GM12872 (cell line): ENCODE measurements around the gene ZDHHC14.

Experiments
- CTCF ChIP-seq: IDR thresholded peaks from 3 replicates; pipeline ENCODE4 v1.5.1; 2011; ENCODE audit warnings: low read depth, mild to moderate bottlenecking, low read length, moderate library complexity; ENCODE audit not compliant: insufficient read depth

The ZDHHC14 gene

DNA sequence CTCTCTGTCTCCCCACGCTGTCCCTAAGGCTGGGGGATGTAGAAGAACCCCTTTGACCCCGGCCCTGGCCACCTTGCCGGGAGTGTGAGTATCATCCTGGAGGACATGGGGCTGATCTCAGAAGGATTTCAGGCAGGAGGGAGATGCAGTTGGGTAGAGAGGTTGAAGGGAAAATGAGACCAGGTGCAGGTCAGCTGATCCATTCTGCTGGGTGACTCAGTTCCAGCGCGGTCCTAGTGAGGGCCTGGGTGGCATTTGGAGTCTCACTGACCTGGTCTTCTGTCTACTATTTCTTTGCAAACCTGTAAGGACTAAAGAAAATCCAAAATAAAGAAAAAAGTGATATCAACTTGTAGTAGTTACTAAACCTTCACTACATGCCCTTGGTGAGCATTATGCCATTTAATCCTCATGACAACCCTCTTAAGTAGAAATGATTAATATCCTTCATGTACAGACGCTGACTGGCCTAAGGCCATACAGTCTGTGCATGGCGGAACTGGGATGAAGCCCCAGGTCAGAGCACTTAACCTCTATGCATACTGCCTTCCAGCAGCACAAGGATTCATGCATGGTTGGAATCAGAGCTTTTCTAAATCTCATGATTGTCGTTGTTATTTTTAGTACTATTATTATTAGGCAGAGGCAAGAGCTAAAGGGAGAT, 106.3 kb downstream of the ZDHHC14 start:
- no peak for TF ChIP-seq CTCF

GRCh38 chr6:157488058-157488457, 107.1 kb downstream of the ZDHHC14 start:
- no peak for TF ChIP-seq CTCF

DNA sequence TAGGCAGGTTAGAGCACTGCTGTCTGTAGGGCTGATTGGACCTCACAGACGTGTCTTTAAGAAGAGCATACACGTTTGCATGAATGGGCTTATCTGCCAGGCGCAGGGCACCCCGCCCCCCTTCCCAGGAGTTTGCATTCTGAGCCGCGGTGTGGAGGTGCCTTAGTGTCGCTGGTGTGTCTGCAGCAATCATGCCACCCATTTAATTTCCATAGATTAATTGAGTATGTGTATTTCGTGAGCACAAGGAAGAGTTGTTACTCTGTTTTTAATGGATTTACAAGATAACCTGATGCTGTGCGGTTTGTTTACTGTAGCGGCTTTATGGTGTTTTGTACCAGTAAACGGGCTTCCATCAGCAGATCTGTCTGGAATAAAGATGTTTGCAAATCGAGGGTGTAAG, 107.7 kb downstream of the ZDHHC14 start:
- no peak for TF ChIP-seq CTCF

- no peak for TF ChIP-seq CTCF
These were observed 109.8 kb downstream of the ZDHHC14 start for GRCh38 chr6:157490611-157491269.

DNA sequence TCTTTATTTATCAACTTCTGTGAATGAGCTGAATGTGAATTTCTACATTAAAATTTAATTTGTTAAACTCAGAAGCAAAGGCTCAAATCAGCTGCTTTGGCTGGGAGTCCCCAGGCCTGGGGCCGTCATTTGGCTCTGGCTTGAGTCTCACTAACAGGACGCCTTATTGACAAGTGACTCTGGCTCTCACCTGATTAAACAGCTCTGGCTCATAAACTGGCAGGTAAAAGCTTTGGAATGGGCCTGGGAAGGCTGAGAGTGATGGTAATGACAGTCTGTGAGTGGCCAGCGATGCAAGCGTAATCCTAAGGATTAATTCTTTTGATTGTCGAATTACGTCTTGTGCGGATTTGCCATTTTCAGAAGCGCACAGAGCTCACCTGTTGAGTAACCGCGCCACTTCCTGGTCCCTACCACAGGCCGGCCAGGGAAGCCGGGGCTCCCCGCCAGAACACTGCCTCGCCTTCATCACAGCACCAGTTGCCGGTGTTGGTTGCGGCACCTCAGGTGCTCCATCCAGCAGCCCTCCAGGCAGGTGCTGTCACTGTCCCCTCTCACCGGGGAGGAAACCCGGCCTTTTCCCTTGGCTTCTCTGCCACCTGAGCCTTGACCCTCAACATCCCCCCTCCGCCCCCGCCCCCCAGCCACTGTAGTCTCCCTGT, 110.7 kb downstream of the ZDHHC14 start:
- TF ChIP-seq CTCF, result no peak

DNA sequence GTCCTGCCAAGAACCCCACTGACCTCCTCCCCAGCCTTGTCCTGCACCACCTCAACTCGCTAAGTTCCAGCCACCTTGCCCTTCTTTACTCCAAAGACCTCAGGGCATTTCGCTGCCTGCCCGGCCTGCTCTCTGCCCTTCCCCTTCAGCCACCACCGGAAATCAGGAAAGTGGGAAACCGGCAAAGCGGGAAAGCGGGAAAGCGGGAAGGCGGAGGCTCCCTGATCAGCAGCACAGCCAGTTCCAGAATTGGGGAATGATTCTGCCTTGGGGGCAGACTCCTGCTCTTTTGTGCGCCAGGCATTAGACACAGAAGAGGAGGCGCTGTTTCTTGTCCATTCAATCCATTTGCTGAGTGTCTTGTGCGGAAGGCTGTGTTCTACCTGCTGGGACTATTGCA, 111.3 kb downstream of the ZDHHC14 start:
- no peak for TF ChIP-seq CTCF

DNA sequence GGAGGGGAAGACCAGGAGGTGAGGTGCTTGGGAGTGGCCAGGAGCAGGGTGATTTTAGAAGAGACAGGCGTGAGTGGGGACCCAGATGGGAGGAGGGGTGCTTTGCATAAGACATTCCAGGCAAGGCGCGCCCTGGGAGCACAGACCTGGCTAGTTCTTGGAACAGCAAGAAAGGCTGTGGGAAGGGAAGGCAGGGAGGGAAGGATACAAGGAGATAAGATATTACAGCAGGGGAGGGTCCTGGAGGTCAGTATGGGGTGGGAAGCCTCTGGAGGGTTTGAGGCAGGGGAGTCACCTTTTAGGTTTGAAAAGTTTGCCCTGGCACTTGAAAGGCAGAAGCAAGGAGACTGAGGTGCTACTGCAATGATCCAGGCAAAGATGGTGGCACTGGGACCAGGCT, 111.8 kb downstream of the ZDHHC14 start:
- no peak for TF ChIP-seq CTCF
